HG03460 (cell line): Measurements from ENCODE around the gene ARNT2.
"Not testable (repeated sequence)": the region's sequence is repeated elsewhere in the genome, so short reads cannot be mapped to it uniquely, and the experiment has no call there.

Experiments
- ATAC-seq: cut with Tn5 transposase; IDR thresholded peaks from one replicate; pipeline ENCODE4 v1.9.1; 2021; ENCODE audit not compliant: unreplicated experiment

The ARNT2 gene

GRCh38 chr15:80404057-80404760 lies at the start of gene ARNT2:
Gene ARNT2 (plus strand): TSS chr15:80404382. CDS start chr15:80404516, 134 bp downstream.
- ATAC-seq, result no peak

GRCh38 chr15:80367094-80367493 lies 37.1 kb upstream of the ARNT2 start:
- no peak for ATAC-seq

- no peak for ATAC-seq
Observed at GRCh38 chr15:80367661-80368060, 36.5 kb upstream of the ARNT2 start.

GRCh38 chr15:80371924-80372323 lies 32.3 kb upstream of the ARNT2 start:
- ATAC-seq, result no peak

- ATAC-seq, result no peak
Observed at GRCh38 chr15:80374441-80374840, 29.7 kb upstream of the ARNT2 start.

GRCh38 chr15:80375968-80376891 lies 28.0 kb upstream of the ARNT2 start:
- ATAC-seq, result no peak

GRCh38 chr15:80379693-80380092 lies 24.5 kb upstream of the ARNT2 start:
- no peak for ATAC-seq

- no peak for ATAC-seq
Observed at GRCh38 chr15:80380154-80380553, 24.0 kb upstream of the ARNT2 start.

- no peak for ATAC-seq
Observed at GRCh38 chr15:80382285-80382684, 21.9 kb upstream of the ARNT2 start.

GRCh38 chr15:80384432-80384831 lies 19.8 kb upstream of the ARNT2 start:
- no peak for ATAC-seq

GRCh38 chr15:80386151-80386550 lies 18.0 kb upstream of the ARNT2 start:
- no peak for ATAC-seq

GRCh38 chr15:80388326-80388725 lies 15.9 kb upstream of the ARNT2 start:
- no peak for ATAC-seq

GRCh38 chr15:80389370-80389769 lies 14.8 kb upstream of the ARNT2 start:
- ATAC-seq, result no peak

- not testable (repeated sequence) for ATAC-seq
Observed at GRCh38 chr15:80390942-80391341, 13.2 kb upstream of the ARNT2 start.

- ATAC-seq, result no peak
Observed at GRCh38 chr15:80395616-80396015, 8.6 kb upstream of the ARNT2 start.

GRCh38 chr15:80396096-80396495 lies 8.1 kb upstream of the ARNT2 start:
- no peak for ATAC-seq

GRCh38 chr15:80399508-80399907 lies 4.7 kb upstream of the ARNT2 start:
- ATAC-seq, result no peak

- no peak for ATAC-seq
Observed at GRCh38 chr15:80401456-80401855, 2.7 kb upstream of the ARNT2 start.

GRCh38 chr15:80402339-80402738 lies 1.8 kb upstream of the ARNT2 start:
- no peak for ATAC-seq

- ATAC-seq, result no peak
Observed at GRCh38 chr15:80403712-80404056, 498 bp upstream of the ARNT2 start.

- no peak for ATAC-seq
Observed at GRCh38 chr15:80404761-80405553, 775 bp downstream of the ARNT2 start.

GRCh38 chr15:80405554-80405850 lies 1.3 kb downstream of the ARNT2 start:
- ATAC-seq, result no peak
